GM12878 (cell line): ENCODE measurements around the gene AKAP13.

ENCODE experiments used
- BCLAF1 ChIP-seq: fragments of 450-650 bp; IDR thresholded peaks from 2 replicates; pipeline ENCODE4 v1.6.1; 2017; ENCODE audit warnings: antibody characterized with exemption, mild to moderate bottlenecking, moderate library complexity
- NR2C2 ChIP-seq: IDR thresholded peaks from 2 replicates; pipeline ENCODE4 v1.6.1; 2011; ENCODE audit warnings: borderline replicate concordance, low read depth; ENCODE audit not compliant: control insufficient read depth, insufficient read length
- POLR2A ChIP-seq: IDR thresholded peaks from 2 replicates; pipeline ENCODE4 v1.6.1; 2011; ENCODE audit warnings: low read depth, mild to moderate bottlenecking, low read length
- POLR2AphosphoS2 ChIP-seq: IDR thresholded peaks from 2 replicates; pipeline ENCODE4 v1.6.1; 2011; ENCODE audit warnings: low read depth, mild to moderate bottlenecking, low read length, improper control_type of control experiment, moderate library complexity
- RAD51 ChIP-seq: fragments of 450-650 bp; IDR thresholded peaks from 2 replicates; pipeline ENCODE4 v1.6.1; 2016; ENCODE audit warnings: moderate library complexity, mild to moderate bottlenecking, inconsistent platforms
- RELA ChIP-seq: fragments of 450-650 bp; IDR thresholded peaks from 2 replicates; pipeline ENCODE4 v1.8.0; 2014; ENCODE audit warnings: borderline replicate concordance; ENCODE audit not compliant: partially characterized antibody
- SRF ChIP-seq, 2 experiments: IDR thresholded peaks; 2 replicates each; pipeline ENCODE4 v1.6.1; 2011; ENCODE audit warnings: low read depth in 2 of 2, low read length in 2 of 2, mild to moderate bottlenecking in 1 of 2, moderate library complexity in 1 of 2

GRCh38 chr15:85388566-85389305 lies 8.3 kb downstream of the AKAP13 start:
- no peak for TF ChIP-seq SRF (IDR thresholded peaks at IDR 0.05; ENCODE audit: low read depth in 2 of 2, low read length in 2 of 2)
- no peak for TF ChIP-seq NR2C2
- no peak for TF ChIP-seq RELA
- TF ChIP-seq RAD51, result no peak
- no peak for TF ChIP-seq POLR2A
- TF ChIP-seq POLR2AphosphoS2, result no peak
- no peak for TF ChIP-seq BCLAF1
